ENCODE data around the gene PDE7B.

PDE7B gene

GRCh38 chr6:136144251-136145023 lies 292.9 kb downstream of the PDE7B start:
- FAIRE-seq: no peak
- no peak for DNase-seq (ENCODE audit: low spot score)

- DNase-seq (ENCODE audit: low spot score) (no peak), FAIRE-seq (no peak)
Observed at GRCh38 chr6:136146130-136146529, 294.6 kb downstream of the PDE7B start.

GRCh38 chr6:136147342-136147741 lies 295.8 kb downstream of the PDE7B start:
- no peak for FAIRE-seq

GRCh38 chr6:136148051-136148450 lies 296.6 kb downstream of the PDE7B start:
- no peak for FAIRE-seq
- DNase-seq (ENCODE audit: low spot score): no peak

More at GRCh38 chr6:136147342-136147741, 295.8 kb downstream of the PDE7B start:
- no peak for DNase-seq (ENCODE audit: low spot score)

GRCh38 chr6:136148523-136148922 lies 297.0 kb downstream of the PDE7B start:
- FAIRE-seq (no peak), DNase-seq (ENCODE audit: low spot score) (no peak)

GRCh38 chr6:136149311-136149710 lies 297.8 kb downstream of the PDE7B start:
- FAIRE-seq (no peak), DNase-seq (ENCODE audit: low spot score) (no peak)

- DNase-seq (ENCODE audit: low spot score) (no peak), FAIRE-seq (no peak)
Observed at GRCh38 chr6:136150961-136151360, 299.5 kb downstream of the PDE7B start.

GRCh38 chr6:136153707-136154375 lies 302.3 kb downstream of the PDE7B start:
- FAIRE-seq: no peak
- DNase-seq (ENCODE audit: low spot score): no peak

- FAIRE-seq (no peak), DNase-seq (ENCODE audit: low spot score) (no peak)
Observed at GRCh38 chr6:136155191-136155590, 303.7 kb downstream of the PDE7B start.

GRCh38 chr6:136157743-136158142 lies 306.2 kb downstream of the PDE7B start:
- FAIRE-seq (no peak), DNase-seq (ENCODE audit: low spot score) (no peak)

GRCh38 chr6:136158387-136158821 lies 306.9 kb downstream of the PDE7B start:
- DNase-seq (ENCODE audit: low spot score) (no peak), FAIRE-seq (no peak)

GRCh38 chr6:136158971-136159370 lies 307.5 kb downstream of the PDE7B start:
- FAIRE-seq: no peak
- DNase-seq (ENCODE audit: low spot score): no peak

GRCh38 chr6:136160250-136160649 lies 308.7 kb downstream of the PDE7B start:
- DNase-seq (ENCODE audit: low spot score): no peak
- FAIRE-seq: no peak

GRCh38 chr6:136161950-136162349 lies 310.4 kb downstream of the PDE7B start:
- no peak for FAIRE-seq

GRCh38 chr6:136163260-136163659 lies 311.8 kb downstream of the PDE7B start:
- FAIRE-seq (no peak), DNase-seq (ENCODE audit: low spot score) (no peak)

More at GRCh38 chr6:136161950-136162349, 310.4 kb downstream of the PDE7B start:
- DNase-seq (ENCODE audit: low spot score): no peak

- FAIRE-seq (no peak), DNase-seq (ENCODE audit: low spot score) (no peak)
Observed at GRCh38 chr6:136166815-136167214, 315.3 kb downstream of the PDE7B start.

GRCh38 chr6:136169394-136170148 lies 318.1 kb downstream of the PDE7B start:
- DNase-seq (ENCODE audit: low spot score) (no peak), FAIRE-seq (no peak)

GRCh38 chr6:136171231-136171630 lies 319.7 kb downstream of the PDE7B start:
- no peak for FAIRE-seq
- DNase-seq (ENCODE audit: low spot score): no peak

- FAIRE-seq (no peak), DNase-seq (ENCODE audit: low spot score) (no peak)
Observed at GRCh38 chr6:136173519-136174507, 322.3 kb downstream of the PDE7B start.

GRCh38 chr6:136174510-136174909 lies 323.0 kb downstream of the PDE7B start:
- FAIRE-seq (no peak), DNase-seq (ENCODE audit: low spot score) (no peak)

GRCh38 chr6:136175873-136176272 lies 324.4 kb downstream of the PDE7B start:
- FAIRE-seq (no peak), DNase-seq (ENCODE audit: low spot score) (no peak)
